Heart right ventricle (tissue), 16 donors: Measurements from ENCODE around the gene TMEM62. TPM values are rescaled to one million over a fixed set of nuclear protein-coding genes. Genes with fewer than 3 reads are reported as not detected.

Experiments
- ATAC-seq, 8 donors: fragments of 200-7000 bp; cut with Tn5 transposase; one replicate each; pipeline ENCODE4 v1.9.1; 2020; ENCODE audit warnings: mild to moderate bottlenecking in 8 of 8, moderate library complexity in 8 of 8, moderate number of reproducible peaks in 1 of 8
- DNase-seq, 2 donors: peaks; one replicate each; pipeline ENCODE4 v3.0.0-alpha.2; 2020
- H3K27ac ChIP-seq, 10 donors: fragments of 200-600 bp; sonication (generic) in 2 of 10; one replicate each; pipeline versions ENCODE4 v1.5.0 to v1.8.0; 2020 to 2022; ENCODE audit warnings: mild to moderate bottlenecking in 3 of 10
- H3K27me3 ChIP-seq, 7 donors: fragments of 200-600 bp; one replicate each; pipeline ENCODE4 v1.8.0; 2021 to 2022; ENCODE audit warnings: mild to moderate bottlenecking in 2 of 7
- H3K36me3 ChIP-seq, 9 donors: fragments of 200-600 bp; sonication (generic) in 1 of 9; one replicate each; pipeline versions ENCODE4 v1.5.0 to v1.8.0; 2020 to 2022; ENCODE audit warnings: mild to moderate bottlenecking in 2 of 9
- H3K4me1 ChIP-seq, 9 donors: fragments of 200-600 bp; sonication (generic) in 1 of 9; one replicate each; pipeline versions ENCODE4 v1.5.0 to v1.8.0; 2020 to 2022; ENCODE audit warnings: mild to moderate bottlenecking in 4 of 9
- H3K4me3 ChIP-seq, 10 donors: fragments of 200-600 bp; sonication (generic) in 2 of 10; one replicate each; pipeline versions ENCODE4 v1.5.0 to v1.8.0; 2020 to 2022; ENCODE audit warnings: mild to moderate bottlenecking in 7 of 10, moderate library complexity in 2 of 10
- H3K9me3 ChIP-seq, 11 donors: fragments of 200-600 bp in 10 of 11; sonication (generic) in 2 of 11; one replicate each; pipeline versions ENCODE4 v1.5.0 to v1.8.0; 2013 to 2022; ENCODE audit warnings: mild to moderate bottlenecking in 2 of 11, control low read depth in 1 of 11, moderate library complexity in 1 of 11
- CTCF ChIP-seq, 9 donors: fragments of 200-600 bp; sonication (generic) in 2 of 9; IDR thresholded peaks; one replicate each; pipeline versions ENCODE4 v1.5.0 to v1.8.0; 2021 to 2022; ENCODE audit warnings: antibody characterized with exemption in 9 of 9, mild to moderate bottlenecking in 5 of 9, moderate library complexity in 1 of 9
- WGBS, 2 donors: extraction: QIAGEN DNeasy Blood & Tissue Kit; methylation state at CpG; one replicate each; pipeline ENCODE4 v1.1.7; 2013; ENCODE audit warnings: inconsistent platforms in 1 of 2; 5-methylcytosine and 5-hydroxymethylcytosine counted together
- intact Hi-C, 10 donors: fragments of 100-400 bp; cut with DNase I; formaldehyde crosslinking; loops; one replicate each; pipeline versions ENCODE4 v1.11.1 to v1.14.2; 2022
- polyA plus RNA-seq, 2 donors: library from polyadenylated mRNA; stranded (reverse); fragments of 200-250 nt; gene quantifications; one replicate each; pipeline ENCODE4 v1.2.3, GENCODE V29; 2013
- total RNA-seq, 10 donors: library from RNA; stranded (reverse); fragmentation: NEBNext Ultra II Directional in 3 of 10; extraction: Animal tissue kit (Norgen Biotek cat#: 25700) in 3 of 10; gene quantifications; one replicate each; pipeline versions ENCODE4 v1.2.1 to v1.2.4, GENCODE V29; 2021 to 2023
- donor health status: Arrhythmogenic right ventricular cardiomyopathy.
- donor health status: ischemic (EF 13 %, LVEDD 7.1; RV severe dilation, severe dysfunction).
- donor health status: healthy with polysubstance abuse.
- donor health status: DM: no; HTN: yes; CAD: no.
- donor health status: DM: no; HTN: no; CAD: no.
- donor health status: ischemic (EF 25% LVEDD 6.9; RV normal size, moderate dysfunction).
- donor health status: ischemic (EF 25% LVEDD 5.7; RV mildly dilated, moderate dysfunction).
- donor health status: healthy.
- donor health status: DM: yes; HTN: yes; CAD: no.
- donor health status: Ischemic cardiomyopathy.
- donor health status: ischemic (EF 35%, LVEDD 5.7; RV mildly dilated, moderate dysfunction).
- donor health status: nonischemic (EF 11% LVEDD 7.7; RV severe dilation, severe dysfunction).
- donor health status: DM: yes; HTN: yes; CAD: no.
- donor health status: PGD.
- donor health status: ischemic (EF 29% LVEDD 5.4; RV normal size, mild dysfunction).
- donor health status: nonischemic (EF 23%, LVEDD 6.1; RV moderate dilation, normal function).

The TMEM62 gene
- total and polyA plus RNA-seq, 12 donors = 7.6 to 13.9 (median 11.7) TPM

GRCh38 chr15:43103907-43104306 lies 29.5 kb upstream of the TMEM62 start:
- WGBS, 2 donors = 55 to 58% methylated on average over 1 of the region's 1 CpG

GRCh38 chr15:43104426-43104825 lies 29.0 kb upstream of the TMEM62 start:
- 57 to 65% methylated on average over 5 of the region's 5 CpGs for WGBS, 2 donors
- no peaks in the 10 kb centered on the region for H3K27me3 ChIP-seq
- DNase-seq = no peak

More at GRCh38 chr15:43103907-43104306, 29.5 kb upstream of the TMEM62 start:
- Histone ChIP-seq H3K36me3 (peaks cover 0 to 36% (median 0%) of the 10 kb centered on the region in 9 donors), H3K9me3 (no peaks in the 10 kb centered on the region), H3K4me1 (peaks cover 3 to 44% (median 32%) of the 10 kb centered on the region in 9 donors), H3K4me3 (no peak overlapping the region), H3K27ac (no peak overlapping the region), H3K27me3 (no peaks in the 10 kb centered on the region)
- intact Hi-C loops = loop anchor here in 1 of 10 donors (10.0 kb wide), 1 partner anchor 81 kb away; the partner anchor contains the start of gene CCNDBP1
- DNase-seq (no peak), ATAC-seq (no peak)
- no peak for TF ChIP-seq CTCF (IDR thresholded peaks at IDR 0.05)

GRCh38 chr15:43105077-43105736 lies 28.2 kb upstream of the TMEM62 start:
- TF ChIP-seq CTCF (IDR thresholded peaks at IDR 0.05) = no peak
- Histone ChIP-seq H3K4me1 (peaks cover 3 to 44% (median 32%) of the 10 kb centered on the region in 9 donors), H3K27ac (peak overlapping the region; percentile 52 to 98 (median 94)), H3K27me3 (no peaks in the 10 kb centered on the region), H3K4me3 (peak overlapping the region; percentile 60 to 92 (median 78)), H3K9me3 (no peaks in the 10 kb centered on the region), H3K36me3 (peaks cover 0 to 28% (median 0%) of the 10 kb centered on the region in 9 donors)
- WGBS, 2 donors = 10% methylated on average over 11 of the region's 11 CpGs
- ATAC-seq (peak; percentile 10 to 52 (median 38)), DNase-seq (peak in 1 of 2 donors; percentile 6)
- intact Hi-C loops = loop anchor here in 2 of 10 donors (5.0 to 10.0 kb wide), 2 partner anchors 80 to 227 kb away; partner anchors contain the start of genes CCNDBP1 (in 1 of the 2) and LCMT2 (in 1 of the 2)

More at GRCh38 chr15:43104426-43104825, 29.0 kb upstream of the TMEM62 start:
- no peak for ATAC-seq
- H3K4me1 ChIP-seq = peaks cover 3 to 44% (median 32%) of the 10 kb centered on the region in 9 donors
- peaks cover 0 to 36% (median 0%) of the 10 kb centered on the region in 9 donors for H3K36me3 ChIP-seq
- no peaks in the 10 kb centered on the region for H3K9me3 ChIP-seq
- TF ChIP-seq CTCF (IDR thresholded peaks at IDR 0.05) = no peak
- intact Hi-C loops = loop anchor here in 1 of 10 donors (10.0 kb wide), 1 partner anchor 80 kb away; the partner anchor contains the start of gene CCNDBP1
- H3K27ac ChIP-seq = peak overlapping the region in 4 of 10 donors; percentile 91 to 98 (median 94)
- peak overlapping the region in 7 of 10 donors; percentile 72 to 88 (median 80) for H3K4me3 ChIP-seq

- DNase-seq (peak; percentile 89 to 95), ATAC-seq (peak; percentile 95 to 99 (median 98))
- Histone ChIP-seq H3K27me3 (no peaks in the 10 kb centered on the region), H3K36me3 (peaks cover 0 to 21% (median 0%) of the 10 kb centered on the region in 9 donors), H3K4me3 (peak within 1 kb of the TSS; percentile 60 to 92 (median 78)), H3K27ac (peak within 1 kb of the TSS; percentile 52 to 98 (median 94)), H3K4me1 (peaks cover 3 to 44% (median 32%) of the 10 kb centered on the region in 9 donors), H3K9me3 (no peaks in the 10 kb centered on the region)
- intact Hi-C loops = loop anchor here in 2 of 10 donors (1.0 to 10.0 kb wide), 3 partner anchors 17 to 226 kb away; partner anchors contain the start of genes CCNDBP1 (in 1 of the 2) and LCMT2 (in 1 of the 2)
- 0 to 1% methylated on average over 33 of the region's 33 CpGs for WGBS, 2 donors
- TF ChIP-seq CTCF (IDR thresholded peaks at IDR 0.05) = no peak
These were observed 27.5 kb upstream of the TMEM62 start, which contains the start of gene UBR1 for GRCh38 chr15:43105778-43106485. UBR1 (minus strand) TSS chr15:43106038; CDS start chr15:43106022, 16 bp downstream.
